Endothelial cell of umbilical vein (primary cell): ENCODE data around the gene PRCC.

Source experiments
- EZH2 ChIP-seq: IDR thresholded peaks from 2 replicates; pipeline ENCODE4 v1.6.1; 2012; ENCODE audit warnings: borderline replicate concordance, low read depth, mild to moderate bottlenecking, moderate library complexity, low read length, inconsistent platforms; ENCODE audit not compliant: severe bottlenecking
- POLR2AphosphoS5 ChIP-seq: IDR thresholded peaks from 2 replicates; pipeline ENCODE4 v1.6.1; 2012; ENCODE audit warnings: low read depth, mild to moderate bottlenecking, control low read depth, low read length, moderate library complexity; ENCODE audit not compliant: insufficient read depth
- TF ChIP-seq, protein P1 (sequence below), 2 donors: IDR thresholded peaks; 1 replicate in 1 of 2; 2 replicates in 1 of 2; pipeline ENCODE4 v1.5.1; 2011; ENCODE audit warnings: low read length in 2 of 2, mild to moderate bottlenecking in 2 of 2, moderate library complexity in 2 of 2, control low read depth in 1 of 2, inconsistent platforms in 1 of 2, low read depth in 1 of 2; ENCODE audit not compliant: insufficient read depth in 1 of 2; ENCODE audit errors: extremely low read depth in 1 of 2

DNA sequence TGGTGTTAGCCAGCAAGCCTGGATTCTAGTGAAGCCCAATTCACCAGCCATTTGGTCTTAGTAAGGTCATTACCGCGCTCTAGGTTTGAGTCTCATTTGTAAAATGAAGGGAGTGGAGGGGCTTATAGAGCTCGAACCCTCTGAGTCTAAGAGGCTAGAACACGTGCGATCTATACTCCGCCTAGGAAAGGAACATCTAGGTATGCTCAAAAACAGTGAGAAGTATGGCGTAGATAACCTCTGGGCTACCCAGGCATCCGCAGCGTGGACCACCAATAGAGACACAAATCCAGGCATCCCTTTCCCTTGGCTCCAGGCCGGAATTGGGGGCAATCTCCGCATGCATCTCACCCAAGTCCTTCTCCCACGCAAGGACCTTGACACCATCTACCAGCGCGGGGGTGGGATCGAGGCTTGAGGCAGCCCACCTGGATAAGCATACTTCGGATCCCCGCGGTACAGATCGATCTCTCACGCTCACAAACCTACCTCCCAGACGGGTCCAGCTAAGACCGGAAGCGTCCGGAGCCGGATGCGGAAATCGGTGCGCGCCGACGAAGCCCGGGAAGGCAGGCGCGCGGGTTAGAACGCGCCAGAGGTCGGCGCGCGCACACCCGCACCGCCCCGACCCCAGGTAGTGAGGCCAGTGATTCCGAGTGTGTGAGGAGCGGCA, 39.3 kb upstream of the PRCC start, which contains the start of gene METTL25B:
- TF ChIP-seq, protein P1, sequence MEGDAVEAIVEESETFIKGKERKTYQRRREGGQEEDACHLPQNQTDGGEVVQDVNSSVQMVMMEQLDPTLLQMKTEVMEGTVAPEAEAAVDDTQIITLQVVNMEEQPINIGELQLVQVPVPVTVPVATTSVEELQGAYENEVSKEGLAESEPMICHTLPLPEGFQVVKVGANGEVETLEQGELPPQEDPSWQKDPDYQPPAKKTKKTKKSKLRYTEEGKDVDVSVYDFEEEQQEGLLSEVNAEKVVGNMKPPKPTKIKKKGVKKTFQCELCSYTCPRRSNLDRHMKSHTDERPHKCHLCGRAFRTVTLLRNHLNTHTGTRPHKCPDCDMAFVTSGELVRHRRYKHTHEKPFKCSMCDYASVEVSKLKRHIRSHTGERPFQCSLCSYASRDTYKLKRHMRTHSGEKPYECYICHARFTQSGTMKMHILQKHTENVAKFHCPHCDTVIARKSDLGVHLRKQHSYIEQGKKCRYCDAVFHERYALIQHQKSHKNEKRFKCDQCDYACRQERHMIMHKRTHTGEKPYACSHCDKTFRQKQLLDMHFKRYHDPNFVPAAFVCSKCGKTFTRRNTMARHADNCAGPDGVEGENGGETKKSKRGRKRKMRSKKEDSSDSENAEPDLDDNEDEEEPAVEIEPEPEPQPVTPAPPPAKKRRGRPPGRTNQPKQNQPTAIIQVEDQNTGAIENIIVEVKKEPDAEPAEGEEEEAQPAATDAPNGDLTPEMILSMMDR (IDR thresholded peaks at IDR 0.05; ENCODE audit: extremely low read depth in 1 of 2, insufficient read depth in 1 of 2, low read depth in 1 of 2, low read length in 2 of 2) = no peak
- TF ChIP-seq POLR2AphosphoS5 (peak; percentile 37), EZH2 (no peak)
